Head of caudate nucleus (tissue), 42 donors: ENCODE measurements around the gene PRR23E.
A peak's percentile ranks its signal among the peaks of the same experiment; 100 is the strongest.

Experiments
- DNase-seq, 42 donors: peaks; one replicate each; pipeline versions ENCODE4 v3.0.0 to v3.0.0-alpha.2; 2020 to 2021; ENCODE audit warnings: mixed read lengths in 7 of 42
- intact Hi-C: fragments of 100-400 bp; cut with DNase I; formaldehyde crosslinking; loops from one replicate; pipeline ENCODE4 v1.15.0; 2022

The PRR23E gene

GRCh38 chr3:127161973-127162579 is 30.9 kb upstream of the PRR23E start:
- intact Hi-C loops, result no loop called here
- DNase-seq, result no peak

DNA sequence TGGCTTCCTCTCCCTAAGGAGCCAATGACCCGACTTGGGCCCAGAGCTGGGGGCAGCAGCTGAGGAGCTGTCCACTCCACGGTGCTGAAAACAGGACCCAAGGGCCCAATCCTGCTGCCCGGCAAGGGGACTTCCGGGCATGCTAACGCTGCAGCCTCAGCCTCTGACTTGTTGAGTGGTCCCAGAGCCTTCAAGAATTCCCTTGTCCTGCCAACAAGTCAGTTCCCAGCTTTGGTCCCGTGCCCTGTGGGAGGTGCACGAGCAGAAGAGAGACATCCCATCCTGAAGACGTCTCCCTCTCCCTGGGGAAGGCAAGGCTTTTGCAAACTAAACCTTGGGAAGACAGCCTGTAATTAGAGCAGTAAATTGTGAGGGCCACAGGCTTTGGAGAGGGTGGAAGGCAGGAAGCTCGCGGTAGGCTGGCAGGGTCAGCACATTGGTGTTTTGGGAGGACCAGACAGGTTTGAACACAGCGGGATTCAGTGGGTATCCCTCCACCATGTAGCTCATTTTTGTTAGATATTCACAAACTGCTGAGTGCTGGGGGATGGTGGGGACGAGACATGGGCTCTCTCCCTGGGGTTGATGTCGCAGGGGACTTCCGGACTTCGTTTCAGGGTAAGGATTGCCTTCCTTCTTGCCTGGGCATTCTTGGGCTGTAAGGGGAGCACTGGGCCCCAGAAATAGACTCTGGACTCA is 29.8 kb upstream of the PRR23E start:
- intact Hi-C loops, result no loop called here
- DNase-seq, result peak in 5 of 42 donors; percentile 11 to 26 (median 17)

- intact Hi-C loops, result no loop called here
These were observed 28.3 kb upstream of the PRR23E start for GRCh38 chr3:127164615-127165014.

DNA sequence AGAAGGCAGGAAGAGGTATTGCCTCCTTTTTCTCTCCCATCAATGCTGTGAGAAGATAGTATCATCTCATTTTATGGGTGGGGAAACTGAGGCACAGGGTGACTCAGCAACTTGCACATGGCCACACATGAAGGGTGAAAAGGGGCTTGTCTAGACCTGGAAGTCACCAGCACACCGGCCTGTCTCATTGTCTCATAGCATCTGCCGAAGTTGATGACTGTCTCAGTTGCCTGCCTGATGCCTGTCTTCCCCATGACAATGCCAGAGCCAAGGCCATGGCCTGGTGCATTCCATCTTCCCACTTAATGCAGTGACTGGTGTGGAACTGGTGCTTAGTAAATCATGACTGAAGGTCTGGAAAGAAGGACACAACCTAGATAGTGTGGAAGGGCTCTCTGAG is 27.9 kb upstream of the PRR23E start:
- DNase-seq, result peak in 2 of 42 donors; percentile 11
- intact Hi-C loops, result no loop called here

More at GRCh38 chr3:127164615-127165014, 28.3 kb upstream of the PRR23E start:
- DNase-seq, result peak in 2 of 42 donors; percentile 2 to 3

- no peak for DNase-seq
- intact Hi-C loops, result no loop called here
These were observed 27.0 kb upstream of the PRR23E start for GRCh38 chr3:127165694-127166485.

DNA sequence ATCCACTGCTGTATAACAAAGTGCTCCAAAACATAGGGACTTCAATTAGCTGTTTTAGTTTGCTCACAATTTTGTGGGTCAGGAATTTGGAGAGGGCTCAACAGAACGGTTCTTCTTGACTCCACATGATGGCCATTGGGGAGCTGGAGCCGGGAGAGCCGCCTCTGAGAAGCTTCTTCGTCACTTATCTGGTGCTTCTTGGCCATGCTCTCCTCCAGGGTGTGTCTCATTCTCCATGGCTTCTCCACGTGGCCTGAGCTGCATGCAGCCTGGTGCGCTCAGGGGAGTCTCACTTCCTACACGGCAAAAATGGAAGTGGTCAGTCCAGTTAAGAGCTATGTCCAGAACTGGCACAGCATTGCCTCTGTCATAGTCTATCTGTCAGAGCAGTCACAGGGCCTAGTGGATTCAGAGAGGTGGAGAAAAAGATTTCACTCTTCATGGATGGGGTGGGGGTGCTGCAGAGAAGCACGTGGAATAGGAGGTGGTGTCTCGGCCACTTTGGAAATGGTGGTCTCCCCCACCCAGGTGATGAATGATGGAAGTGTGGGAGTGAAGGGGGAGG is 26.3 kb upstream of the PRR23E start:
- intact Hi-C loops, result no loop called here
- DNase-seq, result no peak

- intact Hi-C loops, result no loop called here
- peak in 1 of 42 donors; percentile 4 for DNase-seq
These were observed 25.5 kb upstream of the PRR23E start for GRCh38 chr3:127167315-127168043.

DNA sequence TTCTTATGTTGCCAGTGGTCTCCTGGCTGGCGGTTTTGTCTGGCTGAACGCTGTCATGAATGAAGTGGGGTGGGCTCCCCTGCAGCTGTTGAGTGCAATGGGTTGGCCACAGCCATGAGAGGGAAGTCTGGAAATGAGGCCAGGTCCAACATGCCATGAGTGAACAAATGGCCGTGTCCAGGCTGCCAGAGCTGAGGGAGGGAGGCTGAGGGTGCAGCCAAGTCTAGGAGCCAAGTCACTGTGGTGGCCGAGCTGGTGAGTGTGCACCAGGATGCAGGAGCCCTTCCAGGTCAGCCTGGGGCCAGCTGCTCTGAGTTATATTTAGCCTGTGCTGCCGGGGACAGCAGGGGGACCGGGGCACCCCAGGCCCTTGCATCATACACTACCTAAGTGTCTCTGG is 24.7 kb upstream of the PRR23E start:
- intact Hi-C loops, result no loop called here
- DNase-seq, result peak in 2 of 42 donors; percentile 13 to 15

- peak in 13 of 42 donors; percentile 7 to 64 (median 22) for DNase-seq
- intact Hi-C loops, result no loop called here
These were observed 22.1 kb upstream of the PRR23E start for GRCh38 chr3:127170814-127171213.

- intact Hi-C loops, result no loop called here
- DNase-seq, result peak in 3 of 42 donors; percentile 1 to 25 (median 6)
These were observed 21.6 kb upstream of the PRR23E start for GRCh38 chr3:127171320-127171719.

- peak in 2 of 42 donors; percentile 2 to 8 for DNase-seq
- intact Hi-C loops, result no loop called here
These were observed 21.2 kb upstream of the PRR23E start for GRCh38 chr3:127171721-127172120.

DNA sequence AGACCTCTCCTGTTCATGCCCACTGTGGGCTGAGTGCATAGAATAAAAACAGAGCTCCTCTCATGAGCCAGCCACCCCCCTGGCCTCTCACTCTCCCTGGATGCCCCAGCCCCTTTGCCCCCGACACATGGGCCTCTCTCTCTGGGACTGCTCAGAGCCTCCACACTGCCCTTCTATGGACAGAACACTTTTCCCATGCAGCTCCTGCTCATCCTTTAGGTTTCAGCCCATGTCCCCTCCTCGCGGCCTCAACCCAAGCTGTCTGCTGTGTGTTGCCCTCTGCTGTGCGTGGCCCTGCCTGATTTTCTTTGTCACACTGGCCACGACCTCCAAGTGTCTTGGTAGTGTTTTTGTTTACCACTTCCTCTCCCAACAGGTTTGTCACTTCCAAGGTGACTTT is 20.7 kb upstream of the PRR23E start:
- intact Hi-C loops, result no loop called here
- peak in 5 of 42 donors; percentile 0 to 28 (median 18) for DNase-seq

DNA sequence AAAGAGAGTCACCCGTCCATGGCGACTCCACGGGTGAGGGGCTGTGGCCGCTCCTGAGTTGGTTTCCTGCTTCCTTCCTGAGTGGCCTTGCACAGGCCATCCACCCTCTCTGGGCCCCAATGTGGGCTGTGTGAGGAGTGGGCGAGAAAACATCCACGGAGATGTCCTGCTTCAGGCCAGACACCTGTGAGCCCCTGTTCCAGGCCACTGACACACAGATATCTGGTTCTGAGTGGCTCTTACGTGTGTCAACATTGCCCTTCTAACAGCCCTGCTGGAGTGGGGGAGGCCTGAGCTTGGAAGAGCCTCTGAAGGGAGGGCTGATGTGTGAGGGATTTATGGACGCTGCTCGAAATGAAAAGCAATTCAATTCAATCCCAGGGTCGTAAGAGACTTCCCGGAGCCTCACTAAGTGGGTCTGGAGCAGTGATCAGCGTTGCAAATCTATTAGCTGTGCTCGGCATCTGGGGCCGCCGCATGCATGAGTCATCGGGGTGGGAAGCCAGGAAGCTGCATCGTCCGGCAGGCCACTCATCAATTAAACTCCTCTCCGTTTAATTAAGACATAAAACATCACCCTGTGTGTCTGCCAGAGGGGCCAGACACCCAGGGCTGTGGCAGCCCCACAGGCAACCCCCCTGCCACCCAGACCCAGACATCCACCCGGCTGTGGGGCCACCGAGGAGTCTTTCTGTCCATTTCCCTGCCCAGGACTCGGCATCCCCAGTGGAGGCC is 20.0 kb upstream of the PRR23E start:
- intact Hi-C loops, result no loop called here
- peak in 7 of 42 donors; percentile 4 to 53 (median 14) for DNase-seq

DNA sequence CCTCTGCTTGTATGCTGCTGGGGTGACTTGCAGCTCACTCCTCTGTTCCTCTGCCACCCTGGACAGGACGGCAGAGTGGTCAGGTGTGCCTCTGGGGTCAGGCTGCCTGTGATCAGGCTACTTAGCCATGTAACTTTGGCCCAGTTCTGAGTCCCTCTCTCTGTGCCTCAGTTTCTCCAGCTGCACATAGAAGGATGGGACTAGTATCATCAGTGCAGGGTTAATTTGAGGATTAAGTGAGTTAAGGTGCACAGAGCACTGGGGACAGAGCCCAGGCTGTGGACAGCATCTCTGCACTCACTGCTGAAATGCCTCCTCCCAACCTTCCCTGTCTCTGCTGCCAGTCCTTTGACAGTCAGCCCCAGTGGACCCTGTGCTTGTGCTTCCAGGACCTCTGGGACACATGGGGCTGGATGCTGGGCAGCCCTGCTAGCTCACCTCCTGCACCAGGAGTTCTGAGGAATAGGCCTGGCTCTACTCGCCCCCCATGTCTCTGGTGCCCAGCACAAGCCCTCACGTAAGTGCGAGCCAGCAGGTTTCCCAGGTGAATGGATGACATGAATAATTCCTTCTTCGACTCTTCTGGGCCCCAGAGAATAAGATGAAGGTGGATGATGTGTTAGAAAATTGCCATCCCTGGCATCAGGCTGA is 19.3 kb upstream of the PRR23E start:
- DNase-seq, result peak in 2 of 42 donors; percentile 1 to 10
- intact Hi-C loops, result no loop called here

DNA sequence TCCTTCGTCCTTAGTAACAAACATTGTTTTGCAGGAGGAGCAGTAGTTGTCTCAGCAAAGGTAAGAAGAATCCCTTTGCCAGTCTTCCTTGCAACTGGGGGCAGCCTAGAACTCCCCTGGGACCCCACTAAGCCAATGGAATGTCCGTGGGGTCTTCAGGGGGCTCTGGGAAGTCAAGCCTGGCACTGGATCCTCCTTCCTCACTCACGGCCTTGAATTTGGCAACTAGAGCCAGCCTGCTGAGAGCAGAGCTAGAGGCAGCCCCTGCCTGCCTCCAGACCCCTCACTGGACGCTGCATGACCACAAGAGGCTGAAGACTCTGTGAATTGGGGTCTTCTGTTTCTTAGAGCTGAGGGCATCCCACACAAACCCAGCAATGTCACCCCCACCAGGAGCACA is 18.6 kb upstream of the PRR23E start:
- intact Hi-C loops, result no loop called here
- DNase-seq, result no peak

DNA sequence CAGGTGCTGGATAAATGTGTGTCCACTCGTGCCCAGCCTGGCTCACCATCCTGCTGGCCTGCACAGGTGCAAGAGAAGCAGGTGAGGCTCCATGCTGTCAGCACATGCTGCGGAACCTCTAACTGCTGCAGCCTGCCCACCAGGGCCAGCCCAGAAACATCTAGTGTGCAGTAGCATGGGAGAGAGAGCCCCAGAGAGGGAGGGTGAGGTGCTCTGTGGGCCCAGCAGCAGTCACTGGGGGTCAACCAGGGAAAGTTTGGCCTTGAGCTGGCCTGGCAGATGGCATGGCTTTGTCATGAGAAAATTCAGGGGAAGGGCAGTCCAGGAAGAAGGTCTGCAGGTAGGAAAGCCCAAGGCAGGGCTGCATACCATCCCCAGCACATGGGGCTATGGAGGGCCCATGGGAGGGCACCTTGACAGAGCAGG is 18.2 kb upstream of the PRR23E start:
- intact Hi-C loops, result no loop called here

DNA sequence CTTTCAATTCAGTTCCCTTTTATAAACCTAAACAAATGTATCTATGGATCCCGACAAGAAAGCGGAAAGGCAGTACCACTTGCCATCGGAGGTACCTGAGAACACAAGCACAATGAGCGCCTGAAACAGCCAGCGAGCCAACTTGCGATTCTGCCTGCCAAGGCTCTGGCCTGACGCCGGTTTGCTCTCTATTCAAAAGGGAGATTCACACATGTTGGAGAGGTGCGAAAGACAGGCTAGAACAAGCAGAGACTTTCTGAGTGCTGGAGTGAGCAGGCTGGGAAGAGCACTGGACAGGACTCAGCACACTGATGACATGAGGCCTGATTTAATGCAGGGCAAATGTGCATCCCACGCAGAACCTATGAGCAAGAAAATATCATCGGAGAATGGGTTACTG is 17.7 kb upstream of the PRR23E start:
- peak in 3 of 42 donors; percentile 6 to 18 (median 16) for DNase-seq
- intact Hi-C loops, result no loop called here

More for the DNA sequence above, 18.2 kb upstream of the PRR23E start:
- DNase-seq, result peak in 2 of 42 donors; percentile 13 to 26

GRCh38 chr3:127177226-127177625 is 15.7 kb upstream of the PRR23E start:
- DNase-seq, result peak in 1 of 42 donors; percentile 7
- intact Hi-C loops, result no loop called here
